Mesodermal cell (in vitro differentiated cells): ENCODE results near the gene HDAC4.

Source experiments
- H3K27ac ChIP-seq: 2 replicates; pipeline ENCODE4 v1.7.0; 2013; ENCODE audit warnings: mild to moderate bottlenecking, low read depth, low read length, moderate library complexity; ENCODE audit not compliant: severe bottlenecking
- H3K36me3 ChIP-seq: 2 replicates; pipeline ENCODE4 v1.7.1; 2013; ENCODE audit warnings: mild to moderate bottlenecking, low read length, moderate library complexity; ENCODE audit not compliant: control insufficient read depth, insufficient read depth
- H3K4me1 ChIP-seq: one replicate; pipeline ENCODE4 v1.7.1; 2013; ENCODE audit warnings: mild to moderate bottlenecking, low read length; ENCODE audit not compliant: insufficient read depth, control insufficient read depth, poor library complexity, severe bottlenecking
- H3K4me3 ChIP-seq: 2 replicates; pipeline ENCODE4 v1.7.0; 2013; ENCODE audit warnings: low read length, control low read depth, mild to moderate bottlenecking; ENCODE audit not compliant: insufficient read depth, poor library complexity, severe bottlenecking; ENCODE audit errors: extremely low read depth
- H3K9me3 ChIP-seq: 2 replicates; pipeline ENCODE4 v1.7.1; 2013; ENCODE audit warnings: mild to moderate bottlenecking, low read length, moderate library complexity; ENCODE audit not compliant: control insufficient read depth
- WGBS, 2 experiments: methylation state at CpG; one replicate each; pipeline ENCODE4 v1.1.5; 2013; ENCODE audit warnings: missing lambda C conversion rate in 2 of 2; ENCODE audit not compliant: insufficient coverage in 2 of 2; 5-methylcytosine and 5-hydroxymethylcytosine counted together

HDAC4 gene

DNA sequence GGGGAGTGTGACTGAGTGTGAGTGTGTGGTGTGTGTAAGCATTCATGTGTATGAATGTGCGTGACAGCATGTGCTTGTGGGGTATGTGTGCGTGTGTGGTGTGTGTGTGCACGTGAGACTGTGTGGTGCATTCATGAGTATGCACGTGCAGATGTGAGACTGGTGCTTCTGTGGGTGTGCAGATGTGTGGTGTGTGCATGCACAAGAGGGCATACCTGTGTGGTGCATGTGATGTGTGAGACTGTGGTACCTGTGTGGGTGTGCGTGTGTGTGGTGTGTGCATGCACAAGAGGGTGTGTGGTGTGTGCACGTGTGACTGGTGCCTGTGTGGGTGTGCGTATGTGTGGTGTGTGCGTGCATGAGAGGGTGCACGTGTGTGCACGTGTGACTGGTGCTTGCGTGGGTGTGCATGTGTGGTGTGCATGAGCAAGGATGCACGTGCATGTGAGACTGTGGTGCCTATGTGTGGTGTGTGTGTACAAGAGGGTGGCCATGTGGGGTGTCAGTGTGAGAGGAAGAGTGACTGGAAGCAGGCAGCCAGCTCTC lies 339.6 kb downstream of the HDAC4 start:
- Histone ChIP-seq H3K4me1 (no peaks in the 10 kb centered on the region), H3K9me3 (peaks cover 6% of the 10 kb centered on the region), H3K27ac (no peak overlapping the region), H3K4me3 (no peak overlapping the region), H3K36me3 (peaks cover 8% of the 10 kb centered on the region)
- whole genome bisulfite sequencing, 2 experiments: 93 to 98% methylated on average over 10 to 12 of the region's 12 CpGs

DNA sequence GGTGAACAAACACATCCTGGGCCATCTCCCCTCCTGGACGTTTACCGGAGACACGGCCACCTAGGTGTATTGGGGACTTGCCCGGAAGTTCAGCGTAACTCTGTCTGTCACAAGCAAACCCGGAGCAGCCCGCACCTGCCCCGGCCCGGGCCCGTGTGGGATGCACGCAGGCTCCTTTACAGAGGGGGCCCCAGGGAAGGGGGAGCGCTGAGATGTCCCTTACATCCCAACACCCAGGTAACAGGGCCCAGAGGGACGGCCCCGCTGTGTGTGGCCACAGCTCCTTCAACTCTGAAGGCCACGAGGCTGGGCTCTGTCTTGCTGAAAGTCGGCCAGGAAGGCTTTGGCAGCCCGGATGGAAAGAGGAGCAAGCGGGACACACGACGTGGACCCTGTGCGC lies 340.1 kb downstream of the HDAC4 start:
- no peaks in the 10 kb centered on the region for H3K4me1 ChIP-seq
- H3K27ac ChIP-seq: no peak overlapping the region
- H3K4me3 ChIP-seq: no peak overlapping the region
- peaks cover 6% of the 10 kb centered on the region for H3K9me3 ChIP-seq
- H3K36me3 ChIP-seq: peaks cover 8% of the 10 kb centered on the region
- WGBS, 2 experiments: 95% methylated on average over 12 to 17 of the region's 21 CpGs

DNA sequence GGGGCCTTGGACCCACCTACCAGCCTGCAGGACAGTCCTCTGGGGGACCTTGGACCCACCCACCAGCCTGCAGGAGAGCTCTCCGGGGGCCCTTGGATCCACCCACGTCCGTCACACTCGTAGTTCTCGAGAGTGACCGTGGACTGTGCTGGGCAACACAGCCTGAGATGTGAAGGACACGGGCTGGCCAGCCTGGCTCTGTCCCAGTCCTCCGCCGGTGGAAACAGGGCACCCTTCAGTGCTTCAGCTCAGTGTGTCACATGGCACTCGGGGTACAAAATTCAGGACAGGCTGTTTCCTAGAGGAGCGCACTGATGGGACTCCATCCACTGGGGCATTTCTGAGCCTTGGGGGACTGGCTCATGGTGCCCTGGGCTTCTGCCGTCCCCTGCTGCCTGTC lies 341.0 kb downstream of the HDAC4 start:
- no peak overlapping the region for H3K27ac ChIP-seq
- WGBS, 2 experiments: 95 to 98% methylated on average over 11 of the region's 12 CpGs
- H3K9me3 ChIP-seq: peaks cover 6% of the 10 kb centered on the region
- H3K4me3 ChIP-seq: no peak overlapping the region
- H3K4me1 ChIP-seq: no peaks in the 10 kb centered on the region
- peaks cover 11% of the 10 kb centered on the region for H3K36me3 ChIP-seq

DNA sequence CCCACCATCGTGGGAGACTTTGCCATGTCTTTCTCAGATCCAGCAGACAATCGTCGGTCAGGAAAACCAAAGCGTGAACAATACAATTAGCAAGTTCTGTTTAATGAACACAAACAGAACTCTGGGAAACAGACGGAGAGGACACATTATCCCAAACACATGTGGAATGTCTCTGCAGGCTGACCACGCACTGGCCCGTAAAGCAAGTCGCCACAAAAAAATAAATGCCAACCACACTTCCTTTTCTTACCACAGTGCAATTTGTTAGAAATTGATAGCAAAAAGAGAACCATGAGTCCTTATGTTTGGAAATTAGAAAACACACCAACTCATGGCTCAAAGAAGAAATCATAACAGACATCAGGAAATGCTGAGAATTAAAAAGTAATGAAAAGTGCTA lies 342.1 kb downstream of the HDAC4 start:
- H3K9me3 ChIP-seq: peaks cover 6% of the 10 kb centered on the region
- no peak overlapping the region for H3K27ac ChIP-seq
- no peaks in the 10 kb centered on the region for H3K4me1 ChIP-seq
- H3K36me3 ChIP-seq: peaks cover 14% of the 10 kb centered on the region
- 87 to 100% methylated on average over 4 to 6 of the region's 8 CpGs for WGBS, 2 experiments
- H3K4me3 ChIP-seq: no peak overlapping the region

DNA sequence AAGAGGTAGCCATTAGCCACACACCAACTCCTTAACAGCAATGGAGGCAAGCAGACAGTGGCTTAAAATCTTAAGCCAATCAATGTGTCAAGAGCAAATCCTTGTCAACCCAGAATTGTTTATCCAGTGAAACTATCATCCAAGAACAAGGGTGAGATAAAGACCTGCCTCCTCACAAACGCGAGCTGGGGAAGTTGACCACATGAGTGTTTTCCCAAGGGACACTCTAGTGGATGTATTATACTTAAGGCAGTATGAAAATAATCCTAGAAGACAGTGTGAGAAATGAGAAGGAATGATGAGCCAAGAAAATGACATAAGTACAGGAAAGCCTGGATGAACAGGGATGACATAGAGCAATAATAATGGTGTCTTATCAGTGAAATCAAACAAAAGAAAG lies 343.3 kb downstream of the HDAC4 start:
- Histone ChIP-seq H3K4me1 (no peaks in the 10 kb centered on the region), H3K4me3 (no peak overlapping the region), H3K36me3 (peaks cover 21% of the 10 kb centered on the region), H3K27ac (no peak overlapping the region), H3K9me3 (peaks cover 6% of the 10 kb centered on the region)
- 95% methylated on average over 2 of the region's 2 CpGs; no CpG with 5 or more reads in 1 of the 2 experiments for WGBS, 2 experiments

DNA sequence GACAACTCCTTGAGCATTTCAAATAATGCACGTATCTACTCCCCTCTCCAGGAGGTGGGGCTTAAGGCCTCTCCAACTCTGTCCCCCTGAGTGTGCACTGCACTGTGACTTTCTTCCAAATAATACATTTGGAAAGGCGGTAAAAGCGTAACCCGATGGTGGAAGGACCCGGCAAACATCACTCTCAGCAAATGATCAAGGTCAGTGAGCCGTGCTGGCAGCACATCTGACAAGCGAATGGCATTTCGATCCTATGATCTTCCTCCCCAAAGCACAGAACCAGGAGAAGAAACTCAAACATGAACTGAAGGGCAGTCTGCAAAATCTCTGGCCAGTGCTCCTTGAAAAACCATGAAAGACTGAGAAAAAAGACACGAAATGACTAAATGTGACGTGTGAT lies 344.2 kb downstream of the HDAC4 start:
- 91 to 95% methylated on average over 7 to 10 of the region's 10 CpGs for WGBS, 2 experiments
- no peaks in the 10 kb centered on the region for H3K4me1 ChIP-seq
- H3K27ac ChIP-seq: no peak overlapping the region
- H3K9me3 ChIP-seq: peaks cover 6% of the 10 kb centered on the region
- H3K36me3 ChIP-seq: peaks cover 22% of the 10 kb centered on the region
- no peak overlapping the region for H3K4me3 ChIP-seq

DNA sequence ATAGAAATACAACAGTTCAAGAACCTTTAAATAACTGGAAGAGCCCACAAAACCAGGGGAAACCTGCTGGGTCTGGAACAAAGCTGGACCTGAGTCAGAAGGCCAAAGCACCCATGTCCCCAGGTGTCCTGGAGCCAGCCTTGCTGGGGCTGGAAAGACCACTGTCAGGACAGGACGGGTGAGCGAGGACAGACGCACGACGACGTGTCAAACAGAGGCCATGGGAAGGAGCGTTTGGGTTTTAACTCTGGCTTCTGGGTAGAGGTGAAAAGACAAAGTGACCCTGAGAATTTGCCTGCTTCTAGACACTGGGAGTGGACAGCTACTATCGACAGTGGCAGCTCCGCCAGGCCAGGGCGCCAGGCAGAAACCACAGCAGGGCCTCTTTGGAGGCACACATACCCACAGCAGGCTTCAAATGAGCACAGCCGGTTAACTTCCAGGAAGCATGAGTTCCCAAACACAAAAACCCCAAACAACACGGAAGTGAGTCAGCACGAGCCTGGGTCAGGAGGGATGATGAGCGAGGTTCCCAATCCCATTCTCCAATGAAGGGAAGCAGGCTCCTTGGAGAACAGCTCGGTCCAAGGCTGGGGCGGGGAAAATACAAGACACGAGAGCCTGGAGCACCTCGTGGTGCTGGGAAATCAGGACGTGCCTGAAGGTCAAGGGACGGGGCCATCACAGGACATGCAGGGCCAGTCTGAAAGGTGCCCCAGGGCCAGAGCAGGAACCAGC lies 344.9 kb downstream of the HDAC4 start:
- Histone ChIP-seq H3K36me3 (peaks cover 22% of the 10 kb centered on the region), H3K9me3 (peaks cover 6% of the 10 kb centered on the region), H3K4me1 (no peaks in the 10 kb centered on the region), H3K27ac (no peak overlapping the region), H3K4me3 (no peak overlapping the region)
- 86 to 94% methylated on average over 19 to 20 of the region's 20 CpGs for WGBS, 2 experiments

DNA sequence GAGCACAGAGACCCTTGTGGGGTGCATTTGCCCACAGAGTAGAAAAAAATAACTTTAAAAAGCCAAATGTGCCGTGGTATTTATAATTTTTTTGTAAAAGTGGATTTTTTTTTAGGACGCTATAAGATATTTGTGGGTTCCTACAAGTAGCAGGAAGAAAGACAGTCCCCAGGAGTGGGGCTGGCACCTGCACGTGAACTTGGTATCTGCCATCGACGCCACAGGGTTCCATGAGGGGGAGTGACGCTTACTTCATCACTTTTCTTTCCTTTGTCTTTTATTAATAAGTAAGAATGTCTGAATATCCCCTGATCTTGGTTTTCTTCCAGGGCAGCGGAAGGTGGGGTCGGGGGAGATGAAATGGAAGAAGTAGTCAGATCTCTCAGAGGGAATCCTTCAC lies 345.9 kb downstream of the HDAC4 start:
- no peaks in the 10 kb centered on the region for H3K4me1 ChIP-seq
- WGBS, 2 experiments: 83 to 97% methylated on average over 3 to 6 of the region's 8 CpGs

DNA sequence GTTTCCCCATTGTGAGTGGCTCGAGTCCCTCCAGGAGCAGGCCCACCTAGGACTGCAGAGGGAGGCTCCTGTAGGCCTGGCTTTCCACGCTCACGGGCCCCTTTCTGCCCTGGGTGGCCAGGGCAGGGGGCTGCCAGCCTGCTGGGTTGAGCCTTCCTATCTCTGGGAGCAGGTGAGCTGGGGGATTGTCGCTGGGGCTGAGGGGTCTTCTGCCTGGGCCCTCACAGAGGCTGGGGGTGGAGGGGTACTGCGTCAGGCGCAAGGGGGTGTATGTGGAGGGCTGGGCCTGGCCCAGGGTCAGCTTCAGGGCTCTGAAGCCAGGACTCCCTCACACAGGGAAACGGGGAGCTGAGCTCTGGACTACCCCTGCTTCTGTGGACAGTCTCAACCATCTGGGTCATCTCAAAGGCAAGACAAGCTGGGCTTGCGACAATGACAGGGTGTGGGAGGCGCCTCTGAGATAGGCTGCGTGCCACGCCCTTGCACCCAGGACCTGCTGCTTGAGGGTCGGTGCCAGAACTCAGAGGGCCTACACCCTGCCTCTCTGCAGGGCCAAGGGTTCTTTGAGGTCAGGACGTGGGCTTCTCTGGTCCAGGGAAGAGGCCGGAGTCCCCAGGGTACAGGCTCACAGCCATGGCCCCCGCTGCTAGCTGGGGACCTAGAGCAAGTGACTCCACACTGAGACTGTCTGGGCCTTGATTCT lies 346.9 kb downstream of the HDAC4 start:
- Histone ChIP-seq H3K27ac (no peak overlapping the region), H3K36me3 (peaks cover 22% of the 10 kb centered on the region), H3K4me1 (peaks cover 4% of the 10 kb centered on the region), H3K4me3 (no peak overlapping the region), H3K9me3 (peaks cover 6% of the 10 kb centered on the region)
- WGBS, 2 experiments: 90 to 91% methylated on average over 11 to 15 of the region's 15 CpGs

More for the DNA sequence above, 345.9 kb downstream of the HDAC4 start:
- peaks cover 6% of the 10 kb centered on the region for H3K9me3 ChIP-seq
- H3K36me3 ChIP-seq: peaks cover 22% of the 10 kb centered on the region
- no peak overlapping the region for H3K4me3 ChIP-seq
- no peak overlapping the region for H3K27ac ChIP-seq

DNA sequence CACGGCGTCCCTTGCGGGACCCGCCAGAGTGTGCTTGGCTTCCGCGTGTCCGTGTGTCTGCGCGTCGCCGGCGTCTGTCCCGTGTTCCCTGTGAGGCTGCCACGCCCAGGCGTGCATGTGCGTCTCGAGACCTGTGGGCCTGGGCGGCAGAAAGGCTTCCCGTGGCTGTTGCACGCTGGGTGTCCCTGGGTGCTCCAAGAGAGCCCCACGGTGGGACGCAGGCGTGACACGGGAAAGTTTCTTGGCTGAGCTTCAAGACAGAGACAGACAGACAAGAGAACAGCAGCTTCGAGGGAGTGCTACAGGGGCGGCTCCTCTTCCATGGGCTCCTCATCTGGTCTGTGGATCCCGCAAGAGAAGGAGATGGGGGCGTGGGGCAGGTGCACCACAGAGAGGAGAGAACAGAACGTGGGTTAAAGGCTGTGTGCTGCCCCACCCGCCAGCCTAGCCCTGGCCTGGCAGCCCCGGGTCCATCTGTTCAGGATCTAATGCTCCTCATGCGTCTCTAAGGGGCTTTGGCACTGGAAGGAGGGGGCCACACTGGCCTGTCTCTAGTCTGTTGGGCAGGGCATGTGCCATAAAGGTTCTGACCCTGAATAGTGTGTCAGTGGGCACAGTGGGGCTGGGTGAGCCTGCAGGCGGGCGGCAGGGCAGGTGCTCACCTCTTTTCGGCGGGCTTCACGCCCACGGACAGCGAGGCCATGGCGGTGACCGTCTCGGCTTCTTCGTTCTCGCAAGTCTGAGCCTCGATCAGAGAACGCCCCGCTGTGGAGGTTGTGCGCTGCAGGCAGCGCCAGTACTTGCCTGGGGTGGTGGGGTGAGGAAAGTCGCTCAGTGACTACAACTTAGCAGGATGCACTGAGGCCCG lies 347.8 kb downstream of the HDAC4 start:
- whole genome bisulfite sequencing, 2 experiments: 93 to 96% methylated on average over 43 to 50 of the region's 51 CpGs
- Histone ChIP-seq H3K9me3 (peaks cover 6% of the 10 kb centered on the region), H3K4me1 (peaks cover 4% of the 10 kb centered on the region), H3K4me3 (no peak overlapping the region), H3K36me3 (peaks cover 21% of the 10 kb centered on the region), H3K27ac (no peak overlapping the region)
